SK-N-SH treated with all-trans-retinoic acid at 6 μM for 48 hours (cell line): ENCODE data around the gene TDRD15.

Source experiments
- ATAC-seq: fragments of 200-7000 bp; cut with Tn5 transposase; 3 replicates; pipeline ENCODE4 v1.9.1; 2020; ENCODE audit warnings: mild to moderate bottlenecking, moderate library complexity
- ARNTL ChIP-seq: fragments of 450-650 bp; formaldehyde crosslinking; IDR thresholded peaks from 2 replicates; pipeline ENCODE4 v1.5.0; 2020; ENCODE audit warnings: low read depth, mild to moderate bottlenecking, moderate library complexity, borderline replicate concordance
- BACH2 ChIP-seq: fragments of 250-450 bp; sonication (Bioruptor Pico); IDR thresholded peaks from 2 replicates; pipeline ENCODE4 v1.9.0; 2021; ENCODE audit warnings: mild to moderate bottlenecking, borderline replicate concordance
- CSDC2 ChIP-seq: fragments of 250-450 bp; sonication (Bioruptor Pico); IDR thresholded peaks from 2 replicates; pipeline ENCODE4 v1.5.0; 2020; ENCODE audit warnings: mild to moderate bottlenecking, moderate library complexity
- GLIS3 ChIP-seq: fragments of 250-450 bp; sonication (Bioruptor Pico); IDR thresholded peaks from 2 replicates; pipeline ENCODE4 v1.5.0; 2020; ENCODE audit warnings: mild to moderate bottlenecking, moderate library complexity
- OSR1 ChIP-seq: fragments of 250-450 bp; sonication (Bioruptor Pico); IDR thresholded peaks from 2 replicates; pipeline ENCODE4 v1.8.0; 2022; ENCODE audit warnings: moderate library complexity, mild to moderate bottlenecking, inconsistent platforms
- PATZ1 ChIP-seq: fragments of 250-450 bp; sonication (Bioruptor Pico); IDR thresholded peaks from 2 replicates; pipeline ENCODE4 v1.8.0; 2020; ENCODE audit warnings: mild to moderate bottlenecking, moderate library complexity, borderline replicate concordance
- RARB ChIP-seq: fragments of 250-450 bp; sonication (Bioruptor Pico); IDR thresholded peaks from 2 replicates; pipeline ENCODE4 v1.8.0; 2021; ENCODE audit warnings: mild to moderate bottlenecking, moderate library complexity
- SNAI2 ChIP-seq: fragments of 250-450 bp; sonication (Bioruptor Pico); IDR thresholded peaks from 2 replicates; pipeline ENCODE4 v1.5.0; 2020; ENCODE audit warnings: mild to moderate bottlenecking, moderate library complexity
- TCF4 ChIP-seq: fragments of 250-450 bp; sonication (Bioruptor Pico); IDR thresholded peaks from 2 replicates; pipeline ENCODE4 v1.8.0; 2021; ENCODE audit warnings: mild to moderate bottlenecking, moderate library complexity, borderline replicate concordance
- TOX ChIP-seq: fragments of 250-450 bp; sonication (Bioruptor Pico); IDR thresholded peaks from 2 replicates; pipeline ENCODE4 v1.8.0; 2021; ENCODE audit warnings: mild to moderate bottlenecking, moderate library complexity, borderline replicate concordance
- ZC3H10 ChIP-seq: fragments of 250-450 bp; sonication (Bioruptor Pico); IDR thresholded peaks from 2 replicates; pipeline ENCODE4 v1.5.1; 2021; ENCODE audit warnings: mild to moderate bottlenecking, moderate library complexity
- ZFP3 ChIP-seq: fragments of 250-450 bp; sonication (Bioruptor Pico); IDR thresholded peaks from 2 replicates; pipeline ENCODE4 v1.5.0; 2020; ENCODE audit warnings: mild to moderate bottlenecking, moderate library complexity
- ZFP30 ChIP-seq: fragments of 450-650 bp; formaldehyde crosslinking; IDR thresholded peaks from 2 replicates; pipeline ENCODE4 v1.5.0; 2022; ENCODE audit warnings: mild to moderate bottlenecking, moderate library complexity
- ZNF565 ChIP-seq: fragments of 450-650 bp; formaldehyde crosslinking; conservative IDR thresholded peaks from 2 replicates; pipeline ENCODE4 v1.5.0; 2020; ENCODE audit warnings: low read depth, mild to moderate bottlenecking, moderate library complexity
- ZNF70 ChIP-seq: fragments of 450-650 bp; formaldehyde crosslinking; IDR thresholded peaks from 2 replicates; pipeline ENCODE4 v1.5.0; 2020; ENCODE audit warnings: mild to moderate bottlenecking, moderate library complexity
- TF ChIP-seq, protein P1 (sequence below): fragments of 250-450 bp; sonication (Bioruptor Pico); IDR thresholded peaks from 2 replicates; pipeline ENCODE4 v1.5.0; 2020; ENCODE audit warnings: mild to moderate bottlenecking, moderate library complexity
- TF ChIP-seq, protein P2 (sequence below): fragments of 250-450 bp; sonication (Bioruptor Pico); IDR thresholded peaks from 2 replicates; pipeline ENCODE4 v1.5.1; 2020; ENCODE audit warnings: low read depth, mild to moderate bottlenecking, moderate library complexity
- TF ChIP-seq, protein P3 (sequence below): fragments of 250-450 bp; sonication (Bioruptor Pico); IDR thresholded peaks from 2 replicates; pipeline ENCODE4 v1.8.0; 2021; ENCODE audit warnings: low read depth, mild to moderate bottlenecking, moderate library complexity, borderline replicate concordance

TDRD15 gene

DNA sequence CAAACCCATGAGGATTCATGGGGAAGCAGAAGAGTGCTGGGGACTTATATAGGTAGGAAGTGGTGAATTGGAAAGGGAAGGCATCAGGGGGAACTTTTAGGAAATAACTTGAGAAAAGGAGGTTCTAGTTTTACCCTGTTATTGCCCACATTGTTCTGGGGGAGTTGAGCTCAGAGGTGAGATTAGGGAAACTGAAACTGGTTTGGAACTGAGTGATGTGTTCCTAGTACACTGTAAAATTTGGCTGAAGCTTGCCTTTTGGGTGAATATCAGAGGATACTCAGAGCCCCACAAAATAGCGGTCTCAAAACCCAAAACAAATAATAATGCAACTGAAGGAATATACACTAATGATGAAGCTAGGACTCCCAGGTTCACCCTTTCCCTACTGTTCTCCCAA lies 40.3 kb upstream of the TDRD15 start (continued):
- no peak for TF ChIP-seq PATZ1 (CRISPR knock-in tag)
- TF ChIP-seq, protein P1, sequence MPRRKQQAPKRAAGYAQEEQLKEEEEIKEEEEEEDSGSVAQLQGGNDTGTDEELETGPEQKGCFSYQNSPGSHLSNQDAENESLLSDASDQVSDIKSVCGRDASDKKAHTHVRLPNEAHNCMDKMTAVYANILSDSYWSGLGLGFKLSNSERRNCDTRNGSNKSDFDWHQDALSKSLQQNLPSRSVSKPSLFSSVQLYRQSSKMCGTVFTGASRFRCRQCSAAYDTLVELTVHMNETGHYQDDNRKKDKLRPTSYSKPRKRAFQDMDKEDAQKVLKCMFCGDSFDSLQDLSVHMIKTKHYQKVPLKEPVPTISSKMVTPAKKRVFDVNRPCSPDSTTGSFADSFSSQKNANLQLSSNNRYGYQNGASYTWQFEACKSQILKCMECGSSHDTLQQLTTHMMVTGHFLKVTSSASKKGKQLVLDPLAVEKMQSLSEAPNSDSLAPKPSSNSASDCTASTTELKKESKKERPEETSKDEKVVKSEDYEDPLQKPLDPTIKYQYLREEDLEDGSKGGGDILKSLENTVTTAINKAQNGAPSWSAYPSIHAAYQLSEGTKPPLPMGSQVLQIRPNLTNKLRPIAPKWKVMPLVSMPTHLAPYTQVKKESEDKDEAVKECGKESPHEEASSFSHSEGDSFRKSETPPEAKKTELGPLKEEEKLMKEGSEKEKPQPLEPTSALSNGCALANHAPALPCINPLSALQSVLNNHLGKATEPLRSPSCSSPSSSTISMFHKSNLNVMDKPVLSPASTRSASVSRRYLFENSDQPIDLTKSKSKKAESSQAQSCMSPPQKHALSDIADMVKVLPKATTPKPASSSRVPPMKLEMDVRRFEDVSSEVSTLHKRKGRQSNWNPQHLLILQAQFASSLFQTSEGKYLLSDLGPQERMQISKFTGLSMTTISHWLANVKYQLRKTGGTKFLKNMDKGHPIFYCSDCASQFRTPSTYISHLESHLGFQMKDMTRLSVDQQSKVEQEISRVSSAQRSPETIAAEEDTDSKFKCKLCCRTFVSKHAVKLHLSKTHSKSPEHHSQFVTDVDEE (CRISPR knock-in tag): no peak
- TF ChIP-seq, protein P2, sequence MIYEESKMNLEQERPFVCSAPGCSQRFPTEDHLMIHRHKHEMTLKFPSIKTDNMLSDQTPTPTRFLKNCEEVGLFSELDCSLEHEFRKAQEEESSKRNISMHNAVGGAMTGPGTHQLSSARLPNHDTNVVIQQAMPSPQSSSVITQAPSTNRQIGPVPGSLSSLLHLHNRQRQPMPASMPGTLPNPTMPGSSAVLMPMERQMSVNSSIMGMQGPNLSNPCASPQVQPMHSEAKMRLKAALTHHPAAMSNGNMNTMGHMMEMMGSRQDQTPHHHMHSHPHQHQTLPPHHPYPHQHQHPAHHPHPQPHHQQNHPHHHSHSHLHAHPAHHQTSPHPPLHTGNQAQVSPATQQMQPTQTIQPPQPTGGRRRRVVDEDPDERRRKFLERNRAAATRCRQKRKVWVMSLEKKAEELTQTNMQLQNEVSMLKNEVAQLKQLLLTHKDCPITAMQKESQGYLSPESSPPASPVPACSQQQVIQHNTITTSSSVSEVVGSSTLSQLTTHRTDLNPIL: no peak
- TF ChIP-seq ZNF70 (CRISPR knock-in tag): no peak
- TF ChIP-seq, all 23 proteins: peak for 0

GRCh38 chr2:21084401-21084800 lies 39.4 kb upstream of the TDRD15 start:
- no peak for ATAC-seq

More at GRCh38 chr2:21084401-21084800, 39.4 kb upstream of the TDRD15 start:
- TF ChIP-seq, protein P1 (CRISPR knock-in tag): no peak
- TF ChIP-seq ZNF565: no peak
- no peak for TF ChIP-seq CSDC2 (CRISPR knock-in tag)
- TF ChIP-seq BACH2 (CRISPR knock-in tag): no peak
- no peak for TF ChIP-seq TCF4 (CRISPR knock-in tag)
- no peak for TF ChIP-seq ZFP30
- TF ChIP-seq RARB (CRISPR knock-in tag): no peak
- no peak for TF ChIP-seq ARNTL (CRISPR knock-in tag)
- TF ChIP-seq, protein P3, sequence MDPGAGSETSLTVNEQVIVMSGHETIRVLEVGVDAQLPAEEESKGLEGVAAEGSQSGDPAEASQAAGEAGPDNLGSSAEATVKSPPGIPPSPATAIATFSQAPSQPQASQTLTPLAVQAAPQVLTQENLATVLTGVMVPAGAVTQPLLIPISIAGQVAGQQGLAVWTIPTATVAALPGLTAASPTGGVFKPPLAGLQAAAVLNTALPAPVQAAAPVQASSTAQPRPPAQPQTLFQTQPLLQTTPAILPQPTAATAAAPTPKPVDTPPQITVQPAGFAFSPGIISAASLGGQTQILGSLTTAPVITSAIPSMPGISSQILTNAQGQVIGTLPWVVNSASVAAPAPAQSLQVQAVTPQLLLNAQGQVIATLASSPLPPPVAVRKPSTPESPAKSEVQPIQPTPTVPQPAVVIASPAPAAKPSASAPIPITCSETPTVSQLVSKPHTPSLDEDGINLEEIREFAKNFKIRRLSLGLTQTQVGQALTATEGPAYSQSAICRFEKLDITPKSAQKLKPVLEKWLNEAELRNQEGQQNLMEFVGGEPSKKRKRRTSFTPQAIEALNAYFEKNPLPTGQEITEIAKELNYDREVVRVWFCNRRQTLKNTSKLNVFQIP (CRISPR knock-in tag): no peak
- no peak for TF ChIP-seq ZC3H10 (CRISPR knock-in tag)
- TF ChIP-seq, protein P2: no peak
- no peak for TF ChIP-seq TOX (CRISPR knock-in tag)
- TF ChIP-seq SNAI2 (CRISPR knock-in tag): no peak
- TF ChIP-seq ZFP3 (CRISPR knock-in tag): no peak
- TF ChIP-seq ZNF70 (CRISPR knock-in tag): no peak
- no peak for TF ChIP-seq GLIS3 (CRISPR knock-in tag)
- TF ChIP-seq OSR1 (CRISPR knock-in tag): no peak
- TF ChIP-seq PATZ1 (CRISPR knock-in tag): no peak
